ENCODE measurements around the gene USP13. TPM values are rescaled to one million over a fixed set of nuclear protein-coding genes. Genes with fewer than 3 reads are reported as not detected.

Gene USP13
- total RNA-seq, 1 donor, result 12.7 TPM

GRCh38 chr3:179819379-179819778 is 166.5 kb downstream of the USP13 start:
- H3K4me1 ChIP-seq (ENCODE audit: insufficient read depth, low read length), result no peaks in the 10 kb centered on the region
- no peak overlapping the region for H3K4me3 ChIP-seq (ENCODE audit: insufficient read depth, low read length)
- H3K79me2 ChIP-seq (ENCODE audit: insufficient read depth, low read length), result no peaks in the 10 kb centered on the region
- TF ChIP-seq CTCF (IDR thresholded peaks at IDR 0.05; ENCODE audit: extremely low read depth, low read depth, low read length), result no peak
- no peak overlapping the region for H2AFZ ChIP-seq (ENCODE audit: low read length)
- H3K27me3 ChIP-seq (ENCODE audit: insufficient read depth, low read length), result peaks cover 11% of the 10 kb centered on the region
- no peaks in the 10 kb centered on the region for H4K20me1 ChIP-seq (ENCODE audit: insufficient read depth, low read length)
- DNase-seq (ENCODE audit: insufficient read length, low spot score, missing footprints), result no peak
- no peaks in the 10 kb centered on the region for H3K9me3 ChIP-seq (ENCODE audit: low read depth, low read length)
- H3K4me2 ChIP-seq (ENCODE audit: insufficient read depth, low read length), result no peak overlapping the region
- H3K36me3 ChIP-seq (ENCODE audit: insufficient read depth, low read length), result no peaks in the 10 kb centered on the region
- H3K27ac ChIP-seq (ENCODE audit: low read depth, low read length), result no peak overlapping the region

- no peak for DNase-seq (ENCODE audit: insufficient read length, low spot score, missing footprints)
- H3K9me3 ChIP-seq (ENCODE audit: low read depth, low read length), result no peaks in the 10 kb centered on the region
- no peaks in the 10 kb centered on the region for H3K79me2 ChIP-seq (ENCODE audit: insufficient read depth, low read length)
- no peaks in the 10 kb centered on the region for H4K20me1 ChIP-seq (ENCODE audit: insufficient read depth, low read length)
- no peaks in the 10 kb centered on the region for H3K36me3 ChIP-seq (ENCODE audit: insufficient read depth, low read length)
- TF ChIP-seq CTCF (IDR thresholded peaks at IDR 0.05; ENCODE audit: extremely low read depth, low read depth, low read length), result no peak
- no peak overlapping the region for H3K27ac ChIP-seq (ENCODE audit: low read depth, low read length)
- H2AFZ ChIP-seq (ENCODE audit: low read length), result no peak overlapping the region
- H3K4me2 ChIP-seq (ENCODE audit: insufficient read depth, low read length), result no peak overlapping the region
- peaks cover 11% of the 10 kb centered on the region for H3K27me3 ChIP-seq (ENCODE audit: insufficient read depth, low read length)
- H3K4me1 ChIP-seq (ENCODE audit: insufficient read depth, low read length), result no peaks in the 10 kb centered on the region
- H3K4me3 ChIP-seq (ENCODE audit: insufficient read depth, low read length), result no peak overlapping the region
Observed at GRCh38 chr3:179822296-179822695, 169.5 kb downstream of the USP13 start.

- no peak overlapping the region for H3K4me3 ChIP-seq (ENCODE audit: insufficient read depth, low read length)
- H3K79me2 ChIP-seq (ENCODE audit: insufficient read depth, low read length), result no peaks in the 10 kb centered on the region
- DNase-seq (ENCODE audit: insufficient read length, low spot score, missing footprints), result no peak
- no peak overlapping the region for H3K27ac ChIP-seq (ENCODE audit: low read depth, low read length)
- H2AFZ ChIP-seq (ENCODE audit: low read length), result no peak overlapping the region
- no peaks in the 10 kb centered on the region for H3K36me3 ChIP-seq (ENCODE audit: insufficient read depth, low read length)
- no peaks in the 10 kb centered on the region for H3K9me3 ChIP-seq (ENCODE audit: low read depth, low read length)
- peaks cover 4% of the 10 kb centered on the region for H3K27me3 ChIP-seq (ENCODE audit: insufficient read depth, low read length)
- H3K4me2 ChIP-seq (ENCODE audit: insufficient read depth, low read length), result no peak overlapping the region
- no peaks in the 10 kb centered on the region for H4K20me1 ChIP-seq (ENCODE audit: insufficient read depth, low read length)
- no peak for TF ChIP-seq CTCF (IDR thresholded peaks at IDR 0.05; ENCODE audit: extremely low read depth, low read depth, low read length)
- H3K4me1 ChIP-seq (ENCODE audit: insufficient read depth, low read length), result no peaks in the 10 kb centered on the region
Observed at GRCh38 chr3:179825527-179826246, 172.8 kb downstream of the USP13 start.

- H3K9me3 ChIP-seq (ENCODE audit: low read depth, low read length), result no peaks in the 10 kb centered on the region
- H3K79me2 ChIP-seq (ENCODE audit: insufficient read depth, low read length), result no peaks in the 10 kb centered on the region
- DNase-seq (ENCODE audit: insufficient read length, low spot score, missing footprints), result no peak
- no peak overlapping the region for H2AFZ ChIP-seq (ENCODE audit: low read length)
- no peaks in the 10 kb centered on the region for H3K4me1 ChIP-seq (ENCODE audit: insufficient read depth, low read length)
- H3K4me2 ChIP-seq (ENCODE audit: insufficient read depth, low read length), result no peak overlapping the region
- H3K27ac ChIP-seq (ENCODE audit: low read depth, low read length), result no peak overlapping the region
- TF ChIP-seq CTCF (IDR thresholded peaks at IDR 0.05; ENCODE audit: extremely low read depth, low read depth, low read length), result no peak
- no peak overlapping the region for H3K4me3 ChIP-seq (ENCODE audit: insufficient read depth, low read length)
- no peaks in the 10 kb centered on the region for H3K36me3 ChIP-seq (ENCODE audit: insufficient read depth, low read length)
- H3K27me3 ChIP-seq (ENCODE audit: insufficient read depth, low read length), result peaks cover under 1% of the 10 kb centered on the region
- no peaks in the 10 kb centered on the region for H4K20me1 ChIP-seq (ENCODE audit: insufficient read depth, low read length)
Observed at GRCh38 chr3:179826247-179826637, 173.4 kb downstream of the USP13 start.
